Measurements from ENCODE around the gene PHTF2. TPM values are rescaled to one million over a fixed set of nuclear protein-coding genes. Genes with fewer than 3 reads are reported as not detected.

PHTF2 gene
- total RNA-seq, 1 donor from 2014 or later = 22.1 TPM

GRCh38 chr7:77944183-77945182 is 145.9 kb downstream of the PHTF2 start:
- intact Hi-C loops (cut with micrococcal nuclease) = no loop called here
- no peaks in the 10 kb centered on the region for H3K27me3 ChIP-seq (ENCODE audit: low read depth)
- H3K4me1 ChIP-seq = no peaks in the 10 kb centered on the region
- H3K9me3 ChIP-seq (replicated peaks) = no peaks in the 10 kb centered on the region
- peaks cover 7% of the 10 kb centered on the region for H3K36me3 ChIP-seq
- H3K4me3 ChIP-seq = no peak overlapping the region
- TF ChIP-seq, protein P1, sequence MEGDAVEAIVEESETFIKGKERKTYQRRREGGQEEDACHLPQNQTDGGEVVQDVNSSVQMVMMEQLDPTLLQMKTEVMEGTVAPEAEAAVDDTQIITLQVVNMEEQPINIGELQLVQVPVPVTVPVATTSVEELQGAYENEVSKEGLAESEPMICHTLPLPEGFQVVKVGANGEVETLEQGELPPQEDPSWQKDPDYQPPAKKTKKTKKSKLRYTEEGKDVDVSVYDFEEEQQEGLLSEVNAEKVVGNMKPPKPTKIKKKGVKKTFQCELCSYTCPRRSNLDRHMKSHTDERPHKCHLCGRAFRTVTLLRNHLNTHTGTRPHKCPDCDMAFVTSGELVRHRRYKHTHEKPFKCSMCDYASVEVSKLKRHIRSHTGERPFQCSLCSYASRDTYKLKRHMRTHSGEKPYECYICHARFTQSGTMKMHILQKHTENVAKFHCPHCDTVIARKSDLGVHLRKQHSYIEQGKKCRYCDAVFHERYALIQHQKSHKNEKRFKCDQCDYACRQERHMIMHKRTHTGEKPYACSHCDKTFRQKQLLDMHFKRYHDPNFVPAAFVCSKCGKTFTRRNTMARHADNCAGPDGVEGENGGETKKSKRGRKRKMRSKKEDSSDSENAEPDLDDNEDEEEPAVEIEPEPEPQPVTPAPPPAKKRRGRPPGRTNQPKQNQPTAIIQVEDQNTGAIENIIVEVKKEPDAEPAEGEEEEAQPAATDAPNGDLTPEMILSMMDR (IDR thresholded peaks at IDR 0.05; ENCODE audit: borderline replicate concordance) = no peak
- no peak for DNase-seq
- H3K27ac ChIP-seq (replicated peaks) = no peak overlapping the region

- intact Hi-C loops (cut with micrococcal nuclease) = no loop called here
- no peaks in the 10 kb centered on the region for H3K9me3 ChIP-seq (replicated peaks)
- no peak overlapping the region for H3K4me3 ChIP-seq
- no peak for DNase-seq
- H3K27me3 ChIP-seq (ENCODE audit: low read depth) = no peaks in the 10 kb centered on the region
- H3K36me3 ChIP-seq = peaks cover 15% of the 10 kb centered on the region
- H3K4me1 ChIP-seq = no peaks in the 10 kb centered on the region
- no peak overlapping the region for H3K27ac ChIP-seq (replicated peaks)
- TF ChIP-seq, protein P1 (IDR thresholded peaks at IDR 0.05; ENCODE audit: borderline replicate concordance) = no peak
Measured at GRCh38 chr7:77950548-77950947, 152.0 kb downstream of the PHTF2 start.

DNA sequence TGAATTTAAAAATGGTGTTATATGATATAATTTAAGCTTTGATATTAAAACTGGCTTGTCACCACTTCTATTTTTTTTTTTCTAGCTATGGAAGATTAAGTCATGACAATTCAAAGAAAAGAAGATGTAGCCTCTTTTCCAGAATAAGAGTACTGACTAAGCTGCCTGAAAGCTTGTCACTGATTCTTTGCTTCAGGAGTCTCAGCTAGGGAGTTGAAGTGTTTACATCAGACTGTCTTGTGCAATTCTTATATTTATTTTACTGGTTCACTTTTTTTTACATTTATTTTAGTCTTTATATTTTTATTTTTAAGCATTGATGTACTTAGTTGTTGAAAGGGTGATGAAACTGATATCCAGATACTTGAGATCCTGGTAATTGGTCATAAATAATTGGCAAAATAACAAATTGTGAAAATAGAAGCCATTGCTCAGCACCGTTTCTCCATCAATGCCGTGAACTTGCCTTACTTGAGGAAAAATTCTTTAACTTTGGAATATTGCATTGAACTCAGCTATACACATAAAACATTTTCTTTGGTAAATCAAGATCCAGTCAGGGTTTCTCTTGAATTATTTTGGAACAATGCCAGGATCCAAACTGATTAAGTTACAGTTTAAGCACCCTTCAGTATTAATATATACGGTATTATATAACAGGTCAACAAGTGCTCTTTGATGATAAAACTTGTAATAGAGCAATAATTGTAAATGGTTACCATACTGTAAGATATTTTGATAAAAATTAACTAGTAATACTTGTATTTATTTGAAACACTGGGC is 156.4 kb downstream of the PHTF2 start:
- H3K27me3 ChIP-seq (ENCODE audit: low read depth) = no peaks in the 10 kb centered on the region
- TF ChIP-seq, protein P1 (IDR thresholded peaks at IDR 0.05; ENCODE audit: borderline replicate concordance) = no peak
- no peaks in the 10 kb centered on the region for H3K4me1 ChIP-seq
- intact Hi-C loops (cut with micrococcal nuclease) = no loop called here
- no peak overlapping the region for H3K4me3 ChIP-seq
- no peaks in the 10 kb centered on the region for H3K9me3 ChIP-seq (replicated peaks)
- H3K27ac ChIP-seq (replicated peaks) = no peak overlapping the region
- no peak for DNase-seq
- H3K36me3 ChIP-seq = peaks cover 15% of the 10 kb centered on the region

DNA sequence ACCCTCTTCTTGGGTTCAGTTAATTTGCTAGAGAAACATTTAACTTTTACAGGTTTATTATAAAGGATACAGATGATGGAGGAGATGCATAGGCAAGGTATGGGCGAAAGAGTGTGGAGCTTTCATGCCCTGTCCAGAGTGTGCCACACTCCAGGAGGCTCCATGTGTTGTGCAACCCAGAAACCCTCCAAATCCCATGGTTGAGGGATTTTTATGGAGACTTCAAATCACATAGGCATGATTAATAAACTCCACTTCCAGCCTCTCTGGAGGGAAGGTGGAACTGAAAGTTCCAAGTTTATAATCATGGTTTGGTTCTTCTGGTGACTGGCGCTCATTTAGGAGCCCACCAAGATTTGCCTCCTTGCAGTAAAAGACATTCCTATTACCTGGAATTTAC is 159.9 kb downstream of the PHTF2 start:
- intact Hi-C loops (cut with micrococcal nuclease) = no loop called here
- no peak for DNase-seq
- H3K36me3 ChIP-seq = peaks cover 15% of the 10 kb centered on the region

DNA sequence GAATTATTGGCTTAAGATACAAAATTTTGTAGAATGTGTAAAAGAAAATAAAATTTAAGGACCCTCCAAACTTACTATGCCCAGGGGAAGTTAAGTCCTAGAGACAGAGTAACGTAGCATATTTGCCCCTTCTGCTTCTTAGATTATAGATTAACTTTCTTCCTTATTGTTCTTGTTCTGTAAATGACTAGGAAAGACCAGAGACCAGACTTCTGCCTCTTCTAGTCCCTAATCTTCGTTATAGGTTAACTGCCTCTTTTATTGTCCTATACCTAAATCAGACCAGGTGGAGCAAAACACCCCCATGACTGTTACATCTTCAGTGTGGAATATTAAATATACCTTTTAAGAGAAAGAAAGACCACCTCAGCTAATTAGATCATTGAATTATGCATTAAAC is 160.5 kb downstream of the PHTF2 start:
- no peaks in the 10 kb centered on the region for H3K27me3 ChIP-seq (ENCODE audit: low read depth)
- intact Hi-C loops (cut with micrococcal nuclease) = no loop called here
- no peaks in the 10 kb centered on the region for H3K4me1 ChIP-seq
- TF ChIP-seq, protein P1 (IDR thresholded peaks at IDR 0.05; ENCODE audit: borderline replicate concordance) = no peak
- peaks cover 13% of the 10 kb centered on the region for H3K36me3 ChIP-seq
- H3K4me3 ChIP-seq = no peak overlapping the region
- H3K27ac ChIP-seq (replicated peaks) = no peak overlapping the region
- DNase-seq = no peak
- H3K9me3 ChIP-seq (replicated peaks) = no peaks in the 10 kb centered on the region

More for the DNA sequence above, 159.9 kb downstream of the PHTF2 start:
- TF ChIP-seq, protein P1 (IDR thresholded peaks at IDR 0.05; ENCODE audit: borderline replicate concordance) = no peak
- Histone ChIP-seq H3K9me3 (replicated peaks) (no peaks in the 10 kb centered on the region), H3K4me3 (no peak overlapping the region), H3K27ac (replicated peaks) (no peak overlapping the region), H3K27me3 (ENCODE audit: low read depth) (no peaks in the 10 kb centered on the region), H3K4me1 (no peaks in the 10 kb centered on the region)

All from left ventricle myocardium inferior (tissue), 1 donor.